PC-3 (cell line): Measurements from ENCODE around the gene MUC20. TPM values are rescaled to one million over a fixed set of nuclear protein-coding genes. Genes with fewer than 3 reads are reported as not detected.
"Not testable (repeated sequence)": the region's sequence is repeated elsewhere in the genome, so short reads cannot be mapped to it uniquely, and the experiment has no call there.

Experiments
- ATAC-seq: fragments of 200-7000 bp; cut with Tn5 transposase; 2 replicates; pipeline ENCODE4 v1.9.1; 2020; ENCODE audit warnings: mild to moderate bottlenecking, moderate library complexity
- BruUV-seq: library from RNA; stranded (reverse); fragments of 400-500 nt; replicated peaks from 2 replicates; lab custom pipeline; 2021; lab: Mats Ljungman, UMichigan
- CTCF ChIA-PET: fragments of 300-600 bp; sonication (Branson Sonifier 250); formaldehyde crosslinking; loops from one replicate; lab custom pipeline; 2022; ENCODE audit warnings: antibody characterized with exemption; lab: Charles Lee
- POLR2A ChIA-PET: fragments of 300-600 bp; sonication (Branson Sonifier 250); formaldehyde crosslinking; loops from one replicate; lab custom pipeline; 2022; ENCODE audit warnings: antibody characterized with exemption; ENCODE audit not compliant: unreplicated experiment; lab: Charles Lee
- DNase-seq: peaks from one replicate; pipeline ENCODE4 v3.0.0-alpha.2; 2015
- H2AFZ ChIP-seq: fragments of 300-600 bp; sonication (generic); 2 replicates; pipeline ENCODE4 v1.6.0; 2016; ENCODE audit warnings: antibody characterized with exemption, low read length
- H3F3A ChIP-seq: fragments of 300-600 bp; sonication (generic); one replicate; pipeline ENCODE4 v1.6.0; 2017; ENCODE audit warnings: antibody characterized with exemption, low read length, control low read depth, mild to moderate bottlenecking; ENCODE audit not compliant: unreplicated experiment
- H3K27ac ChIP-seq: fragments of 300-600 bp; sonication (generic); 2 replicates; pipeline ENCODE4 v1.5.1; 2016; ENCODE audit warnings: mild to moderate bottlenecking, low read length
- H3K27me3 ChIP-seq: fragments of 300-600 bp; sonication (generic); 2 replicates; pipeline ENCODE4 v1.6.1; 2016; ENCODE audit warnings: low read length, mixed read lengths
- H3K36me3 ChIP-seq: fragments of 300-600 bp; sonication (generic); 2 replicates; pipeline ENCODE4 v1.6.1; 2016; ENCODE audit warnings: low read depth, mixed run types, low read length, mixed read lengths
- H3K4me1 ChIP-seq: fragments of 300-600 bp; sonication (generic); 2 replicates; pipeline ENCODE4 v1.5.1; 2016; ENCODE audit warnings: low read length; ENCODE audit not compliant: insufficient read depth
- H3K4me2 ChIP-seq: fragments of 300-600 bp; sonication (generic); 2 replicates; pipeline ENCODE4 v1.6.0; 2016; ENCODE audit warnings: low read length
- H3K4me3 ChIP-seq: fragments of 300-600 bp; sonication (generic); 2 replicates; pipeline ENCODE4 v1.5.1; 2016; ENCODE audit warnings: mild to moderate bottlenecking, low read length, mixed read lengths
- H3K79me2 ChIP-seq: fragments of 300-600 bp; sonication (generic); 2 replicates; pipeline ENCODE4 v1.6.1; 2017; ENCODE audit warnings: low read length, mixed read lengths
- H3K9ac ChIP-seq: fragments of 300-600 bp; sonication (generic); 2 replicates; pipeline ENCODE4 v1.6.0; 2016; ENCODE audit warnings: mild to moderate bottlenecking, low read length
- H3K9me2 ChIP-seq: fragments of 300-600 bp; sonication (generic); replicated peaks from 2 replicates; pipeline ENCODE4 v1.6.1; 2016; ENCODE audit warnings: mixed run types, low read length, mixed read lengths
- H3K9me3 ChIP-seq: fragments of 300-600 bp; sonication (generic); 2 replicates; pipeline ENCODE4 v1.6.1; 2016; ENCODE audit warnings: low read length, mixed read lengths
- H4K20me1 ChIP-seq: fragments of 300-600 bp; sonication (generic); 2 replicates; pipeline ENCODE4 v1.6.1; 2016; ENCODE audit warnings: low read length, mixed read lengths
- intact Hi-C: fragments of 100-400 bp; cut with micrococcal nuclease; formaldehyde crosslinking; loops from 2 replicates; pipeline ENCODE4 v1.9.0; 2023
- total RNA-seq: library from RNA; depleted of rRNA; stranded (reverse); fragments of >200 nt; gene quantifications from 2 replicates; pipeline ENCODE4 v1.2.3, GENCODE V29; 2014

Gene MUC20
- total RNA-seq, 1 experiment from 2014 or later = 0.69 TPM

DNA sequence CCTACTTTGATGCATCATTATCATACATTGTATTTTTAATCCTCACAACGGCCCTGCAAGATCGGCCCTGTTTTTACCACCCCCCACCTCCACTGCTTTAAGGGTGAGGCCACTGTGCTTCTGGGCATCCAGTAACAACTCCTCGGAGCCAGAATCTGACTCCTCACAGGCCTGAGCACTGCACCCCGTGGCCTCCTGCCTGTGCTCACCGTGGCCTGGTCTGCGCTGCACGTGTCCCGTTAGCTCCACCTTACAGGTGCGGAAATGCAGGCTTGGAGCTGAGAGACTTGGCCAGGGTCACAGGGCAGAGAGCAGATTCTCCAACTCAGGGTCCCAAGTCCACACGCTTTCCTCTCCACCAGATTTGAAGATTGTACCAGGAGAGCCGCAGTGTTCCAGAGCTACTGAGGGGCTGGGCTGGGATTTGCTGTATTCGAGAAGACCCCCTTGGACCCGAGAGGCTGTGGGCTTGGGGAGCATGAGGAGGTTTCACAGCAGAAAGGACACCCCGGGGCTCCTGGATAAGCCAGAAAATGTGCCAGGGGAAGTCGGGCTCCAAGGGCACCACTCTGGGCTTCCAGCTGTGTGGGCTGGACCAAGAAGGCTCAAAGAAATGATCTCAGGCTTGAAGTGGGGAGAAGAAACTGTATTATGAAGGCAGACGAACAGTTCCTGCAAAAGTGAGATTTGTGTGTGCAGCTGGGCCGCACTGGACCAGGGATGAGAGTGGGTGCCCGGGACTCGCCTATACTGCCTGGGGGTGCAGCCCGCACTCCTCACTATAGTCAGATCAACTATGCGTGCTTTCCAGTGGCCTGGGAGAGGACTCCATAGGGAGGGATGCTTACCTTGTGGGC is 1.6 kb downstream of the MUC20 start:
- intact Hi-C loops, H3K27me3 ChIP-seq, H2AFZ ChIP-seq, DNase-seq, CTCF ChIA-PET, H3K9me2 ChIP-seq, H4K20me1 ChIP-seq, ATAC-seq, H3K4me2 ChIP-seq, H3K4me1 ChIP-seq, H3K27ac ChIP-seq, BruUV-seq, H3K4me3 ChIP-seq, H3F3A ChIP-seq, POLR2A ChIA-PET, H3K9me3 ChIP-seq, H3K36me3 ChIP-seq, H3K79me2 ChIP-seq, H3K9ac ChIP-seq: not testable (repeated sequence)

DNA sequence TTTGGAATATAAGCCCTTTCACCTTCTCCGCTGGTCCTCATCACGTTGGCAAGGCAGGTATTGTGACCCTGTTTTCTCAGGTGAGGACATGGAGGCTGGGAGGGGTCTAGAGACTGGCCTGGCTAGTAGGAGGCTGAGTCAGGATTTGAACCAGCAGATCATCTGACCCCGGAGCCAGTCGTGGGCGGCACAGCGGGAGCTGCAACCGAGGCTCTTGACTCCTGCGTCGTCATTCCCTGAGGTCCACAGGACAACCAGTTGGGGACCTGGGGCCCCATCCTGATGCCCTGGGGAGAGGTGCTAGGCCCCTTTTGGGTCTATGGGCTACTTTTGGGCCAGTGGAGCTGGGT is 2.2 kb downstream of the MUC20 start:
- CTCF ChIA-PET, H3K9me2 ChIP-seq, intact Hi-C loops, H3K4me1 ChIP-seq, ATAC-seq, H3K4me2 ChIP-seq, H4K20me1 ChIP-seq, H2AFZ ChIP-seq, BruUV-seq, H3K27ac ChIP-seq, H3K9me3 ChIP-seq, H3K36me3 ChIP-seq, POLR2A ChIA-PET, H3K4me3 ChIP-seq, H3K79me2 ChIP-seq, H3K27me3 ChIP-seq, H3K9ac ChIP-seq, DNase-seq, H3F3A ChIP-seq: not testable (repeated sequence)

- ATAC-seq, H3K4me3 ChIP-seq, H3K9me3 ChIP-seq, H3K27ac ChIP-seq, H3K79me2 ChIP-seq, DNase-seq, H3K4me2 ChIP-seq, H3K27me3 ChIP-seq, H3K9ac ChIP-seq, H3F3A ChIP-seq, H3K4me1 ChIP-seq, CTCF ChIA-PET, intact Hi-C loops, H4K20me1 ChIP-seq, BruUV-seq, H3K9me2 ChIP-seq, H2AFZ ChIP-seq, POLR2A ChIA-PET, H3K36me3 ChIP-seq: not testable (repeated sequence)
Measured at GRCh38 chr3:195724363-195724762, 3.6 kb downstream of the MUC20 start.

DNA sequence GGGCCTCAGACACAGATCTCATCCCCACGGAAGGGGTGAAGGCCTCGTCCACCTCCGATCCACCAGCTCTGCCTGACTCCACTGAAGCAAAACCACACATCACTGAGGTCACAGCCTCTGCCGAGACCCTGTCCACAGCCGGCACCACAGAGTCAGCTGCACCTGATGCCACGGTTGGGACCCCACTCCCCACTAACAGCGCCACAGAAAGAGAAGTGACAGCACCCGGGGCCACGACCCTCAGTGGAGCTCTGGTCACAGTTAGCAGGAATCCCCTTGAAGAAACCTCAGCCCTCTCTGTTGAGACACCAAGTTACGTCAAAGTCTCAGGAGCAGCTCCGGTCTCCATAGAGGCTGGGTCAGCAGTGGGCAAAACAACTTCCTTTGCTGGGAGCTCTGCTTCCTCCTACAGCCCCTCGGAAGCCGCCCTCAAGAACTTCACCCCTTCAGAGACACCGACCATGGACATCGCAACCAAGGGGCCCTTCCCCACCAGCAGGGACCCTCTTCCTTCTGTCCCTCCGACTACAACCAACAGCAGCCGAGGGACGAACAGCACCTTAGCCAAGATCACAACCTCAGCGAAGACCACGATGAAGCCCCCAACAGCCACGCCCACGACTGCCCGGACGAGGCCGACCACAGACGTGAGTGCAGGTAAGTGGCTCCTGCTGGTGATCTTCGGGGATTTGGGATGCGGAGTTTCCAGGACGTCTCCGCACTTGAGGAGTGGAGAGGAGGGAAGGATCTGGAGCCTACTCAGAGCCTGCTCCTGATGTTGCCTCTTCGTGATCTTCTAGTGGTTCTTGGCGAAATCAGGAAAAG is 5.3 kb downstream of the MUC20 start:
- H3K9me2 ChIP-seq, H4K20me1 ChIP-seq, CTCF ChIA-PET, POLR2A ChIA-PET, H3K79me2 ChIP-seq, intact Hi-C loops, H3K9me3 ChIP-seq, H3K4me3 ChIP-seq, ATAC-seq, H3K36me3 ChIP-seq, H3K4me2 ChIP-seq, DNase-seq, BruUV-seq, H3K27ac ChIP-seq, H3F3A ChIP-seq, H2AFZ ChIP-seq, H3K27me3 ChIP-seq, H3K9ac ChIP-seq, H3K4me1 ChIP-seq: not testable (repeated sequence)
